Mesangial cell (primary cell): ENCODE data around the gene BANK1. TPM values are rescaled to one million over a fixed set of nuclear protein-coding genes. Genes with fewer than 3 reads are reported as not detected.

Experiments
- total RNA-seq: library from RNA; depleted of rRNA; stranded (reverse); fragments of >200 nt; gene quantifications from 2 replicates; pipeline ENCODE4 v1.2.3, GENCODE V29; 2015

BANK1 gene
- total RNA-seq, result 0.38 and 0.49 TPM in 2 replicates

DNA sequence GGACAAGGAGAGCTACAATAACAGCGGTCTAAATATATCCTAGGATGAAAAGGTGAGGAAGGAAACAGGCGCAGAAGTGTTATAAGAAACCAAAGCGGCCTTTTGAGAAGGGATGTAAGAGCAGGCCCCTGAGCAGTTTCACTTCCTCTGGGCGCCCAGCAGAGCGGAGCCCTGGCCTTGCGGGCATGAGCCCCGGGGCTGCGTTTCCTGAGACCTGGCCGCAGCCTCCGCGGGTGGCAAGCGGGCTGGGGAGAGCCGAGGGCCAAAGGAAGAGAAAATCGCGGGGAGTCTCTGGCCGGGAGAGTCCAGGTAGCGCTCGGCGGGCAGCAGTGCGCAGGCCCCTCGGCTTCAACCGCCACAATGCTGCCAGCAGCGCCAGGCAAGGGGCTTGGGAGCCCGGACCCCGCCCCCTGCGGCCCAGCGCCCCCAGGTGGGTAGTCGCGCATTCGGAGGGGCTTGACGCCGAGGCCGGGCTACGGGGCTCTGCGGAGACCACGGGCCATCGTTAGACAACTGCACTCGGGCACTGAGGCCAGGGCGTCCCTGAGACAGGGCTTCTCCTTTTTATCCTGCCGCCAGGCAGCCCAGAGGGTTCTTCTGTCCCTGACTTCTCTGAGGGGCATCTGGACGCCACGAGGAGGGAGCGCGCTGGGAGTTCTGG is at the start of gene BANK1:
TSS of gene BANK1 (plus strand) at position 210 of the 661 bp plus-strand sequence. CDS start at position 361, 151 bp downstream.

